ENCODE data around the gene SPATA3.
A peak's percentile ranks its signal among the peaks of the same experiment; 100 is the strongest.
"Not testable (repeated sequence)": the region's sequence is repeated elsewhere in the genome, so short reads cannot be mapped to it uniquely, and the experiment has no call there.

SPATA3 gene

DNA sequence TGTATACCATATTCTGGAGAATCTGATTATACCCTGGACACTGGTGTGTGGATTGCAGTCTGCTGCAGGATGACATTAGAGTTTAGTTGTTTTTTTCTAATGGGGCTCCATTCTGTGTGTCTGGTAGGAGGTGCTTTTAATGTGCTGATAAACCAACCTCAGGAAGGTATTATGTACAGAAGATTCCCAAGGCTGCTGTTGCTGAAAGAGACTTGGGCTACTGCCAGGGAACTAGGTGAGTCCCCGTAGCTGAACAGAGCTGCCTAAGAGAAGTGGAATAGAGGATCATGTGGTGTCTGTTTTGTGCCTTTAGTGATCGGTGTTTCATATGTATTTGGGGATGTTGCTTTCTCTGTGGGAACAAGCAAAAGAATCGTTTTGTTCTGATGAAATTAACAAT lies 16.5 kb downstream of the SPATA3 start:
- Histone ChIP-seq H3K4me3 (ENCODE audit: low read length) (no peak overlapping the region), H3K9me3 (ENCODE audit: control insufficient read depth, low read length) (no peaks in the 10 kb centered on the region), H3K36me3 (ENCODE audit: control insufficient read depth, insufficient read depth, low read length, severe bottlenecking) (no peaks in the 10 kb centered on the region), H3K9ac (ENCODE audit: low read length) (no peak overlapping the region), H3K27me3 (replicated peaks; ENCODE audit: control insufficient read depth, insufficient read depth, low read length) (peaks cover 75% of the 10 kb centered on the region), H3K4me1 (ENCODE audit: control insufficient read depth, insufficient read depth, low read length) (no peaks in the 10 kb centered on the region)
- DNase-seq (ENCODE audit: low read depth), result no peak

DNA sequence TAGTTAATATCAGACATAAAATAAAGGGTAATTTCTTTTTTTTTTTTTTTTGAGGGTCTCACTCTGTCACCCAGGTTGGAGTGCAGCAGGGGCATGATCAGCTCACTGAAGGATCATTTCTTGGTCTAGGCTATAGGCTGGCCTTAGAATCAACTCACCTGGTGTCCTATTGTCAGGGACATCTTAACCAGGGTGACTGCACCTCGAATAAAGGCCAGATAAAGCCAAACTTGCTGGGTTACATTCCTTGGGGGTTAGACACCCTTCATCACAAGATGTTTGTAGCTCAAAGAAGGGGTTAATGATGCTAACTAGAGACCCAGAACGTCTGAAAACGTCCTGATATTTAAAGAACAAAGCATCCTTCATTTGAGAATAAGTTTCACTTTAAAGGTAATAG lies 17.9 kb downstream of the SPATA3 start:
- peaks cover 64% of the 10 kb centered on the region for H3K27me3 ChIP-seq (replicated peaks; ENCODE audit: control insufficient read depth, insufficient read depth, low read length)
- no peak overlapping the region for H3K4me3 ChIP-seq (ENCODE audit: low read length)
- H3K9ac ChIP-seq (ENCODE audit: low read length), result no peak overlapping the region
- H3K9me3 ChIP-seq (ENCODE audit: control insufficient read depth, low read length), result no peaks in the 10 kb centered on the region
- no peak for DNase-seq (ENCODE audit: low read depth)
- H3K4me1 ChIP-seq (ENCODE audit: control insufficient read depth, insufficient read depth, low read length), result no peaks in the 10 kb centered on the region
- no peaks in the 10 kb centered on the region for H3K36me3 ChIP-seq (ENCODE audit: control insufficient read depth, insufficient read depth, low read length, severe bottlenecking)

DNA sequence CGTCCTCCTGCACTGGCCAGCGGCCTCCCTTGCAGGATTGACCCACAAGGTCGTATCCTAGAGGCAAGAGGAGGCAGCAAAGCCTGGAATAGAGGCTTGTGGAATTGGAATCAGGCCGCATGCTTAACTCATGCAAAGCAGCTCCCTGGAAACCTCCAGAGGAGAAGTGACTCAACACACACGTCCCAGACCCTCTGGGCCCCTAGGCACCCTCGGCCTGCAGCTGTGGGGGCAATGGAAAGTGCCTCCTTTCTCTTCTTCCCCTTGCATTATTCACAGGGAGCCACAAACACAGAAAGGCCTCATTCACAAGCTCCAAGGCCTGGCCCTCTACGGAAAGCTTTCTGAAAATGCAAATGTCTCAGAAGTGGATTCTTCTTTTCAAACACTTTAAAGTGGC lies 19.6 kb downstream of the SPATA3 start:
- H3K4me3 ChIP-seq (ENCODE audit: low read length), result no peak overlapping the region
- DNase-seq (ENCODE audit: low read depth), result no peak
- H3K9me3 ChIP-seq (ENCODE audit: control insufficient read depth, low read length), result peaks cover 3% of the 10 kb centered on the region
- H3K27me3 ChIP-seq (replicated peaks; ENCODE audit: control insufficient read depth, insufficient read depth, low read length), result peaks cover 54% of the 10 kb centered on the region
- H3K36me3 ChIP-seq (ENCODE audit: control insufficient read depth, insufficient read depth, low read length, severe bottlenecking), result no peaks in the 10 kb centered on the region
- H3K9ac ChIP-seq (ENCODE audit: low read length), result no peak overlapping the region
- no peaks in the 10 kb centered on the region for H3K4me1 ChIP-seq (ENCODE audit: control insufficient read depth, insufficient read depth, low read length)

GRCh38 chr2:231015926-231016325 lies 20.0 kb downstream of the SPATA3 start:
- Histone ChIP-seq H3K36me3 (ENCODE audit: control insufficient read depth, insufficient read depth, low read length, severe bottlenecking) (no peaks in the 10 kb centered on the region), H3K9me3 (ENCODE audit: control insufficient read depth, low read length) (peaks cover 6% of the 10 kb centered on the region), H3K27me3 (replicated peaks; ENCODE audit: control insufficient read depth, insufficient read depth, low read length) (peaks cover 56% of the 10 kb centered on the region)

DNA sequence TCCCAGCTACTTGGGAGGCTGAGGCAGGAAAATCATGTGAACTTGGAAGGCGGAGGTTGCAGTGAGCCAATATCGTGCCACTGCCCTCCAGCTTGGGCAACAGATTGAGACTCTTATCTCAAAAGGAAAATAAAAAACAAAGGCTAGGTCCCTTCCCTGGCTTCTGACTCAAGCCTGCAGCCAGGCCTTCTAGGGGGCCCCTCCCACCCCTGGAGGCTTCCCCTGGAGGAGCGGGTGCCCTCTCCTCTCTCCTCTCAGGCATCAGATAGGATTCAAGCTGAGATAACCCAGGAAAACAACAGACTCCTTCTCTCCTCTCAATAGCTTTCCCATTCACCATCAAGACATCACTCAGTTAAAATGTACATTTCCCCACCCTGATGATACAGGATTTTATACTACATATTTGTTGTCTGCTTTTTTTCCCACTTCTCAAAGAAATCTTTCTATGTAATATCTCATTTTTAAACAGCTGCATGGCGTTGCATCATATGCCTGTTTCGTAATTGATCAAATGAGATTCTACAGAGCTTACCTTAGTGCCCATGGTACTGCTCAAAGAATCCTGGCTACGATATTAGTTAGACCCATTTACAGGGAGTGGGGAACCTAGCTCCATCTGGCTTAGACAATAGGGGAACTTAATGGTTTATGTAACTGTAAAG lies 20.8 kb downstream of the SPATA3 start:
- H3K9me3 ChIP-seq (ENCODE audit: control insufficient read depth, low read length), result peaks cover 6% of the 10 kb centered on the region
- peaks cover 50% of the 10 kb centered on the region for H3K27me3 ChIP-seq (replicated peaks; ENCODE audit: control insufficient read depth, insufficient read depth, low read length)
- H3K9ac ChIP-seq (ENCODE audit: low read length), result no peak overlapping the region
- H3K4me1 ChIP-seq (ENCODE audit: control insufficient read depth, insufficient read depth, low read length), result no peaks in the 10 kb centered on the region
- no peaks in the 10 kb centered on the region for H3K36me3 ChIP-seq (ENCODE audit: control insufficient read depth, insufficient read depth, low read length, severe bottlenecking)
- peak; percentile 54 for DNase-seq (ENCODE audit: low read depth)
- no peak overlapping the region for H3K4me3 ChIP-seq (ENCODE audit: low read length)

More at GRCh38 chr2:231015926-231016325, 20.0 kb downstream of the SPATA3 start:
- Histone ChIP-seq H3K4me1 (ENCODE audit: control insufficient read depth, insufficient read depth, low read length) (no peaks in the 10 kb centered on the region), H3K9ac (ENCODE audit: low read length) (no peak overlapping the region), H3K4me3 (ENCODE audit: low read length) (no peak overlapping the region)
- DNase-seq (ENCODE audit: low read depth), result no peak

DNA sequence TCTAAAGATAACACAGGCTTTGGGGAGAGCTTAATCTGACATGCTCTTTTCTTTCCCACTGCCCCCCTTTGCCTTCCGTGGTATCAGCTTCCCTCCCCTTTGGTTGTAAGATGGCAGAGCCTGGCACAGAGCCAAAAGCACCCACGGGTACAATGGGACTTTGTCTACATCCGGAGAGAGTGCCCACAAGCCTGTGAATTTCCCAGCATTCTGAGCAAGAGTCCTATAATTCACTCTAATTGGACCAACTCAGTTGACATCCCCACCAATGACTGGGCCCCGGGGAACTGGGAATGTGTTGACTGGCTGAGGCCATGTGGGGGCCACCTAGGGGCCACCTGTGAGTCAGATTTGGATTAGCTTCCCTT lies 21.3 kb downstream of the SPATA3 start:
- no peak overlapping the region for H3K9ac ChIP-seq (ENCODE audit: low read length)
- peaks cover 45% of the 10 kb centered on the region for H3K27me3 ChIP-seq (replicated peaks; ENCODE audit: control insufficient read depth, insufficient read depth, low read length)
- H3K4me1 ChIP-seq (ENCODE audit: control insufficient read depth, insufficient read depth, low read length), result no peaks in the 10 kb centered on the region
- H3K36me3 ChIP-seq (ENCODE audit: control insufficient read depth, insufficient read depth, low read length, severe bottlenecking), result no peaks in the 10 kb centered on the region
- no peak overlapping the region for H3K4me3 ChIP-seq (ENCODE audit: low read length)
- DNase-seq (ENCODE audit: low read depth), result no peak
- H3K9me3 ChIP-seq (ENCODE audit: control insufficient read depth, low read length), result peaks cover 6% of the 10 kb centered on the region

GRCh38 chr2:231018184-231018583 lies 22.3 kb downstream of the SPATA3 start:
- Histone ChIP-seq H3K36me3 (ENCODE audit: control insufficient read depth, insufficient read depth, low read length, severe bottlenecking) (no peaks in the 10 kb centered on the region), H3K27me3 (replicated peaks; ENCODE audit: control insufficient read depth, insufficient read depth, low read length) (peaks cover 36% of the 10 kb centered on the region), H3K4me3 (ENCODE audit: low read length) (no peak overlapping the region), H3K9me3 (ENCODE audit: control insufficient read depth, low read length) (peaks cover 6% of the 10 kb centered on the region), H3K9ac (ENCODE audit: low read length) (no peak overlapping the region), H3K4me1 (ENCODE audit: control insufficient read depth, insufficient read depth, low read length) (no peaks in the 10 kb centered on the region)
- no peak for DNase-seq (ENCODE audit: low read depth)

GRCh38 chr2:231025059-231025458 lies 29.1 kb downstream of the SPATA3 start:
- not testable (repeated sequence) for H3K4me1 ChIP-seq (ENCODE audit: control insufficient read depth, insufficient read depth, low read length); H3K9me3 ChIP-seq (ENCODE audit: control insufficient read depth, low read length); H3K9ac ChIP-seq (ENCODE audit: low read length); DNase-seq (ENCODE audit: low read depth); H3K4me3 ChIP-seq (ENCODE audit: low read length); H3K36me3 ChIP-seq (ENCODE audit: control insufficient read depth, insufficient read depth, low read length, severe bottlenecking)
- H3K27me3 ChIP-seq (replicated peaks; ENCODE audit: control insufficient read depth, insufficient read depth, low read length), result peaks cover 21% of the 10 kb centered on the region

DNA sequence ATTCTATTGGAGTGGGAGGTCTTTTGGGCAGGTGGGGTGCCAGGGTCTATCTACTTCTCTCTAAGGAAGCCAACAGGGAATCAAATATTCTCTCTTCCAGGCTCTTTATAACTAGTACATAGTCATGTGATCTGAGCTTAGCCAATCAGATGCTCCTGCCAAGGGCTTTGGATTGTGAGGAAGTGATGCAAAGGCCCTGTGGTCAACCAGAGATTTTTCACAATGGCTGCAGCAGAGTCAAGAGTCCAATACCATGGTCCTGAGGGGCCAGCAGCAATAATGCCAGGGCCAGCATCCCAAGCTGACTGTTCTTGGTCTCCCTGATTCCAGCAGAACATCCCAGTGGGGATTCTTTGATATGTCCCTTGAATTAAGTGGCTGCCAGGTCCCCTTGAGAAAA lies 33.0 kb downstream of the SPATA3 start:
- no peaks in the 10 kb centered on the region for H3K4me1 ChIP-seq (ENCODE audit: control insufficient read depth, insufficient read depth, low read length)
- no peak overlapping the region for H3K9ac ChIP-seq (ENCODE audit: low read length)
- peaks cover 11% of the 10 kb centered on the region for H3K9me3 ChIP-seq (ENCODE audit: control insufficient read depth, low read length)
- DNase-seq (ENCODE audit: low read depth), result no peak
- H3K36me3 ChIP-seq (ENCODE audit: control insufficient read depth, insufficient read depth, low read length, severe bottlenecking), result no peaks in the 10 kb centered on the region
- H3K27me3 ChIP-seq (replicated peaks; ENCODE audit: control insufficient read depth, insufficient read depth, low read length), result peaks cover 38% of the 10 kb centered on the region
- no peak overlapping the region for H3K4me3 ChIP-seq (ENCODE audit: low read length)

- Histone ChIP-seq H3K4me3 (ENCODE audit: low read length) (no peak overlapping the region), H3K36me3 (ENCODE audit: control insufficient read depth, insufficient read depth, low read length, severe bottlenecking) (no peaks in the 10 kb centered on the region), H3K9me3 (ENCODE audit: control insufficient read depth, low read length) (peaks cover 11% of the 10 kb centered on the region), H3K9ac (ENCODE audit: low read length) (no peak overlapping the region), H3K4me1 (ENCODE audit: control insufficient read depth, insufficient read depth, low read length) (no peaks in the 10 kb centered on the region), H3K27me3 (replicated peaks; ENCODE audit: control insufficient read depth, insufficient read depth, low read length) (peaks cover 40% of the 10 kb centered on the region)
- DNase-seq (ENCODE audit: low read depth), result no peak
Measured at GRCh38 chr2:231029563-231029962, 33.6 kb downstream of the SPATA3 start.

DNA sequence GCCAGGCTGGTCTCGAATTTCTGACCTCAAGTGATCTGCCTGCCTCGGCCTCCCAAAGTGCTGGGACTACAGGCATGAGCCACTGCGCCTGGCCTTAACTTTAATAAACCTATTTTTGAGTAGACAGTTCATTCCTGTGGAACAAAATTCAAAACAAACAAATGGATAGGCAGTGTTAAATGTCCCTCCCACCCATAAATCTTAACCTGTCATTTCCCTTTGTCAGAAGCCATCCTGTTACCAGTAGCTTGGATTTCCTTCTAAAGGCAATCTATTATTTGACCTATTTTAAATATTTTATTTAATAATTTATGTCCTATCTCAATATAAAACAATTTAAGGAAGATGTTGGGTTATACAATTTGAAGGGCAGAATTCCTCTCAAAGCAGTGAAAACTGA lies 34.8 kb downstream of the SPATA3 start:
- DNase-seq (ENCODE audit: low read depth), result no peak
- Histone ChIP-seq H3K4me1 (ENCODE audit: control insufficient read depth, insufficient read depth, low read length) (no peaks in the 10 kb centered on the region), H3K9me3 (ENCODE audit: control insufficient read depth, low read length) (peaks cover 11% of the 10 kb centered on the region), H3K9ac (ENCODE audit: low read length) (no peak overlapping the region), H3K4me3 (ENCODE audit: low read length) (no peak overlapping the region), H3K27me3 (replicated peaks; ENCODE audit: control insufficient read depth, insufficient read depth, low read length) (peaks cover 47% of the 10 kb centered on the region), H3K36me3 (ENCODE audit: control insufficient read depth, insufficient read depth, low read length, severe bottlenecking) (no peaks in the 10 kb centered on the region)

DNA sequence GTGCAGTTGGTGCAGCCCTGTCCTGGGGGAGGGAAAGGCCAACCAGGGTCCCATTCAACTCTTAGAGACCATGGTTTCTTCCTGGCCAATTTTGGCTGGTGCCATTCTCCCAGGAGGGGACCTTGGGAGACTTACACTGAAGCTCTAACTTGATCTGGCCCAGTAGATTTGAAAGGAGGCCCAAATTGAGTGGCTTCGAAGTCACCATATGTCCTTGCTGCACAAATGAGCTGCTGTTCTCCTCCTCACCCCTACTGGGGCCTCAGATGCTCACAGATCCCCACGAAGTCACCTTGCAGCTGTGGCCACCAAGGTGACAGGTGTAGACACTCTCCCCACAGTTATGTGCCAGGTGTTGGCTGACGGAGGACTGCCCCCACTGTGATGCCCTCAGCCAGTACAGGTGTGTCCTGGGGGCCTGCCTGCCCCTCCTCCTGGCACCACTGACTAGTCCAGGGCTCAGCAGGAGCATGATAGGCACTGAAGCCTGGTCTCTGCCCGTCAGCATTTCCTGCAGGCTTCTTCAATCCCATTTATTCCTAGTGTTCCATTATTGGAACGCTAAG lies 36.7 kb downstream of the SPATA3 start:
- H3K27me3 ChIP-seq (replicated peaks; ENCODE audit: control insufficient read depth, insufficient read depth, low read length), result peaks cover 54% of the 10 kb centered on the region

More for the DNA sequence above, 36.7 kb downstream of the SPATA3 start:
- Histone ChIP-seq H3K9me3 (ENCODE audit: control insufficient read depth, low read length) (peaks cover 11% of the 10 kb centered on the region), H3K9ac (ENCODE audit: low read length) (no peak overlapping the region), H3K4me3 (ENCODE audit: low read length) (no peak overlapping the region), H3K36me3 (ENCODE audit: control insufficient read depth, insufficient read depth, low read length, severe bottlenecking) (no peaks in the 10 kb centered on the region), H3K4me1 (ENCODE audit: control insufficient read depth, insufficient read depth, low read length) (no peaks in the 10 kb centered on the region)
- DNase-seq (ENCODE audit: low read depth), result no peak
